Sigmoid colon (tissue), 3 donors: ENCODE data around the gene SINHCAF.

ENCODE experiments used
- POLR2A ChIP-seq, 2 donors: fragments of 450-650 bp; IDR thresholded peaks; one replicate each; pipeline ENCODE4 v1.6.1; 2016; ENCODE audit warnings: antibody characterized with exemption in 2 of 2, mild to moderate bottlenecking in 2 of 2, moderate library complexity in 2 of 2
- TF ChIP-seq, protein P1 (sequence below), 4 experiments: fragments of 450-650 bp in 3 of 4; fragments of 200-600 bp in 1 of 4; IDR thresholded peaks; one replicate each; pipeline ENCODE4 v1.5.1; 2016 to 2019; ENCODE audit warnings: antibody characterized with exemption in 4 of 4, mild to moderate bottlenecking in 3 of 4, moderate library complexity in 2 of 4

DNA sequence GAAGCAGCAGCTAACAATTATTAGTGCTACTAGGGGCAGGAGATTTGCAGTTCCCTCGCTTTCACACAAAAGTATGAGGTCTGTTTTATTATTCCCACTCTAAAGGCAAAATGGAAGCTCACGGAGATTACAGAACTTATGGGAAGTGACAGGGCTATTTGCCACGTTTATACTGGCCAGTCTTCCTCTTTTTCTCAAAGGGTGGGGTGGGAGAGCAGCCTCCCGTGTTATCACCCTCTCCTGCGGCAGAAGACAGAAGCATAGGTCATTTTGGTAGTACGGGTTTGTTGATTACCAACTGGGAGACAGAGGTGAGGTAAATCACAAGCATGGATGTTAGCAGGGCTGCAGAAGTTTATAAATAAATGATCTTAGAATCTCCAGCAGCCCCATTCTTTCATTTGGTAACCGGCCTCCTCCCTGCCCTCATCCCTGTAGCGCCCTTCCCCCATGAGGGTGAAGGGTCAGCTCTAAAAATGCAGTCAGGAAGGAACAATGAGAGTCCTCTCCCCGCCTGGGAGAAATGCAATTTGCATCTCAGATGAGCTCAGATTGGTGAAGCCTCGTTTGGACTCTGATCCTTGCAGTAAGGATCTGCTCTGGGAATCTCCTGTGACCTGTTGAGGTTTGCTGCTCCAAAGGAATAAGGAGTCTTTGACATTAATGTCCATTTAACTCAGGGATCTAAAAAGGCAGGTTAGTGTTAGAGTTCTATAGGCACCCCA is 44.7 kb upstream of the SINHCAF start:
- no peak for TF ChIP-seq POLR2A (IDR thresholded peaks at IDR 0.05)
- TF ChIP-seq, protein P1, sequence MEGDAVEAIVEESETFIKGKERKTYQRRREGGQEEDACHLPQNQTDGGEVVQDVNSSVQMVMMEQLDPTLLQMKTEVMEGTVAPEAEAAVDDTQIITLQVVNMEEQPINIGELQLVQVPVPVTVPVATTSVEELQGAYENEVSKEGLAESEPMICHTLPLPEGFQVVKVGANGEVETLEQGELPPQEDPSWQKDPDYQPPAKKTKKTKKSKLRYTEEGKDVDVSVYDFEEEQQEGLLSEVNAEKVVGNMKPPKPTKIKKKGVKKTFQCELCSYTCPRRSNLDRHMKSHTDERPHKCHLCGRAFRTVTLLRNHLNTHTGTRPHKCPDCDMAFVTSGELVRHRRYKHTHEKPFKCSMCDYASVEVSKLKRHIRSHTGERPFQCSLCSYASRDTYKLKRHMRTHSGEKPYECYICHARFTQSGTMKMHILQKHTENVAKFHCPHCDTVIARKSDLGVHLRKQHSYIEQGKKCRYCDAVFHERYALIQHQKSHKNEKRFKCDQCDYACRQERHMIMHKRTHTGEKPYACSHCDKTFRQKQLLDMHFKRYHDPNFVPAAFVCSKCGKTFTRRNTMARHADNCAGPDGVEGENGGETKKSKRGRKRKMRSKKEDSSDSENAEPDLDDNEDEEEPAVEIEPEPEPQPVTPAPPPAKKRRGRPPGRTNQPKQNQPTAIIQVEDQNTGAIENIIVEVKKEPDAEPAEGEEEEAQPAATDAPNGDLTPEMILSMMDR (IDR thresholded peaks at IDR 0.05) = no peak
